Measurements from ENCODE around the gene SAMD13.

The SAMD13 gene

GRCh38 chr1:84365225-84366221 is 64.0 kb downstream of the SAMD13 start:
- TF ChIP-seq, protein P1, sequence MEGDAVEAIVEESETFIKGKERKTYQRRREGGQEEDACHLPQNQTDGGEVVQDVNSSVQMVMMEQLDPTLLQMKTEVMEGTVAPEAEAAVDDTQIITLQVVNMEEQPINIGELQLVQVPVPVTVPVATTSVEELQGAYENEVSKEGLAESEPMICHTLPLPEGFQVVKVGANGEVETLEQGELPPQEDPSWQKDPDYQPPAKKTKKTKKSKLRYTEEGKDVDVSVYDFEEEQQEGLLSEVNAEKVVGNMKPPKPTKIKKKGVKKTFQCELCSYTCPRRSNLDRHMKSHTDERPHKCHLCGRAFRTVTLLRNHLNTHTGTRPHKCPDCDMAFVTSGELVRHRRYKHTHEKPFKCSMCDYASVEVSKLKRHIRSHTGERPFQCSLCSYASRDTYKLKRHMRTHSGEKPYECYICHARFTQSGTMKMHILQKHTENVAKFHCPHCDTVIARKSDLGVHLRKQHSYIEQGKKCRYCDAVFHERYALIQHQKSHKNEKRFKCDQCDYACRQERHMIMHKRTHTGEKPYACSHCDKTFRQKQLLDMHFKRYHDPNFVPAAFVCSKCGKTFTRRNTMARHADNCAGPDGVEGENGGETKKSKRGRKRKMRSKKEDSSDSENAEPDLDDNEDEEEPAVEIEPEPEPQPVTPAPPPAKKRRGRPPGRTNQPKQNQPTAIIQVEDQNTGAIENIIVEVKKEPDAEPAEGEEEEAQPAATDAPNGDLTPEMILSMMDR (conservative IDR thresholded peaks at IDR 0.05; ENCODE audit: control insufficient read depth, insufficient read depth, low read depth, low read length): no peak
- no peak overlapping the region for H3K4me3 ChIP-seq (ENCODE audit: control insufficient read depth, low read depth, low read length)
- peak; percentile 99 for DNase-seq (ENCODE audit: low read depth)

GRCh38 chr1:84366786-84367185 is 65.3 kb downstream of the SAMD13 start:
- no peak overlapping the region for H3K4me3 ChIP-seq (ENCODE audit: control insufficient read depth, low read depth, low read length)
- peak; percentile 87 for DNase-seq (ENCODE audit: low read depth)
- TF ChIP-seq, protein P1 (conservative IDR thresholded peaks at IDR 0.05; ENCODE audit: control insufficient read depth, insufficient read depth, low read depth, low read length): no peak

GRCh38 chr1:84367219-84367618 is 65.7 kb downstream of the SAMD13 start:
- no peak overlapping the region for H3K4me3 ChIP-seq (ENCODE audit: control insufficient read depth, low read depth, low read length)
- DNase-seq (ENCODE audit: low read depth): no peak
- TF ChIP-seq, protein P1 (conservative IDR thresholded peaks at IDR 0.05; ENCODE audit: control insufficient read depth, insufficient read depth, low read depth, low read length): no peak

DNA sequence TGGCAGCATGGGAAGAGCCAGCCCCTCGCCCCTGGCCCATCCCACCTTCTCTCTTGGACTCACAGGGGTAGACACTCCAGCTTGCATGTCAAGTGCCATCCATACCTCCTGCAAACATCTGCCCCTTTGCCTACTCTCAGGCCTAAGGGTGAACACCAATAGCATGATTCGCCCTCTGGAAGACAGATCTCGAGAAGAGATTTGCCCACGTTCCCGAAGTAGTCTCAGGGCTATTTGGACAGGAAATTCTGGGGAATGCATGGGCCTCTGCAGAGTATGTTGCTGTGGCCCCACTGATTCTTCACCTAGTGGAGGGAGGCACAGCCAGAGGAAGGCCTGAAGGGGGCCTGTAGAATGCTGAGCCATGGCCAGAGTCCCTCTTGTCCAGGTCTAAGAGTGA is 66.9 kb downstream of the SAMD13 start:
- H3K4me3 ChIP-seq (ENCODE audit: control insufficient read depth, low read depth, low read length): no peak overlapping the region
- TF ChIP-seq, protein P1 (conservative IDR thresholded peaks at IDR 0.05; ENCODE audit: control insufficient read depth, insufficient read depth, low read depth, low read length): no peak
- no peak for DNase-seq (ENCODE audit: low read depth)

- TF ChIP-seq, protein P1 (conservative IDR thresholded peaks at IDR 0.05; ENCODE audit: control insufficient read depth, insufficient read depth, low read depth, low read length): no peak
- no peak overlapping the region for H3K4me3 ChIP-seq (ENCODE audit: control insufficient read depth, low read depth, low read length)
- no peak for DNase-seq (ENCODE audit: low read depth)
These were observed 68.8 kb downstream of the SAMD13 start for GRCh38 chr1:84370266-84370665.

GRCh38 chr1:84370831-84371394 is 69.4 kb downstream of the SAMD13 start:
- H3K4me3 ChIP-seq (ENCODE audit: control insufficient read depth, low read depth, low read length): no peak overlapping the region
- TF ChIP-seq, protein P1 (conservative IDR thresholded peaks at IDR 0.05; ENCODE audit: control insufficient read depth, insufficient read depth, low read depth, low read length): no peak
- peak; percentile 85 for DNase-seq (ENCODE audit: low read depth)
